ENCODE results near the gene OTUB2. TPM values are rescaled to one million over a fixed set of nuclear protein-coding genes. Genes with fewer than 3 reads are reported as not detected.

Gene OTUB2
- total and polyA plus RNA-seq, 11 donors, result 0.09 to 0.60 (median 0.38) TPM

DNA sequence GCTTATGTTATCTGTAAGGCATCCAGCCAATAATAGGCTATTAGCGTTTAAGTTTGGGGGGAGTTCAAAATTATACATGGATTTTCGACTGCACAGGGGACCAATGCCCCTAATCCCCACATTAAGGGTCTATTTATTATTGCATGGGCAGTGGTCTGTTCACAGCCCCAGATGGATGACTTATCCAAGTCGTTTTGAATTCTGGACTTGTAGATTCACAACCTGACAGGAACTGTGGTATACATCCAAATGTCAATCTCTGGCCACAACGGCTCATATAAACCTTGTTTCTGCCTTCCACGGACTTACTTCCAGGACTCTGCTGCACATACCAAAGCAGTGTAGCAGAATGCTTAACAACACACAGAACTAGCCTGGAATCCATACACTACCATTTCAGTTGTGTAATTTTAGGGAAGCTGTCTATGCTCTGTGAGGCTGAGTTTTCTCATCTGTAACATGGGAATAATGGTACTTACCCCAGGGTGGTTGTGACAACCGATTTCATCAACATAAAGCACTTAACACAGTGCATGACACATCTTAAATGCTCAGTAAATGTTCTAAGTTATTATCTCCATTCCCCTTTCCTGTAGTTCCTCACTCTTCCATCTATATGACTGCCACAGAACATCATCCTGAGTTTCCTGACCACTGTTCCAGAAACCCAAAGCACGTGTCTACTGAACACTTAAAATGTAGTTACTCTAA, 51.1 kb downstream of the OTUB2 start:
- TF ChIP-seq POLR2A (IDR thresholded peaks at IDR 0.05) (no peak), CTCF (IDR thresholded peaks at IDR 0.05) (no peak)
- Histone ChIP-seq H3K9me3 (peaks cover 0 to 33% (median 16%) of the 10 kb centered on the region in 12 donors), H3K27ac (no peak overlapping the region), H3K36me3 (peaks cover 0 to 53% (median 17%) of the 10 kb centered on the region in 9 donors), H3K4me3 (peak overlapping the region in 10 of 12 donors; percentile 5 to 100 (median 90)), H3K4me1 (peaks cover 12 to 59% (median 45%) of the 10 kb centered on the region in 12 donors), H3K27me3 (no peaks in the 10 kb centered on the region)
- 50 to 64% (median 54%) methylated on average over 7 of the region's 7 CpGs for WGBS, 4 donors
- DNase-seq (no peak), ATAC-seq (no peak)
- intact Hi-C loops (cut with DNase I), result loop anchor here in 1 of 10 donors (2.0 kb wide), 1 partner anchor 52 kb away; the partner anchor contains the start of gene IFI27L2

DNA sequence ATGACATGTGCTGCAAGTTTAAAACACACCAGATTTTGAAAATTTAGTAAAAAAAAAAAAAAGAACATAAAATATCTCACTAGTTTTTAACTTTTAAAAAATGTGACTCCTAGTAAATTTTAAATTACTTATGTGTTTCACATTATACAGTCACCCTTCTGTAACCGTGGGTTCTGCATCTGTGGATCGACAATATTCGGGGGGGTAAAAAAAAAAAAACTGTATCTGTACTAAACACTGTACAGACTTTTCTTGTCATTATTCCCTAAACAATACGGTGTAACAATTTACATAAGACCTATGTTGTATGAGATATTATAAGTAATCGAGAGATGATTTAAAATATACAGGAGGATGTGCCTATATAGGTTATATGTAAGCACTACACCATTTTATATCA, 51.7 kb downstream of the OTUB2 start:
- WGBS, 4 donors, result 69 to 75% (median 72%) methylated on average over 5 of the region's 5 CpGs
- Histone ChIP-seq H3K9me3 (peaks cover 0 to 32% (median 16%) of the 10 kb centered on the region in 12 donors), H3K27ac (no peak overlapping the region), H3K36me3 (peaks cover 0 to 53% (median 17%) of the 10 kb centered on the region in 9 donors), H3K4me1 (peaks cover 12 to 59% (median 45%) of the 10 kb centered on the region in 12 donors), H3K27me3 (no peaks in the 10 kb centered on the region), H3K4me3 (peak overlapping the region in 10 of 12 donors; percentile 1 to 100 (median 90))
- ATAC-seq (no peak), DNase-seq (no peak)
- TF ChIP-seq POLR2A (IDR thresholded peaks at IDR 0.05) (no peak), CTCF (IDR thresholded peaks at IDR 0.05) (no peak)
- intact Hi-C loops (cut with DNase I), result loop anchor here in 1 of 10 donors (2.0 kb wide), 1 partner anchor 51 kb away; the partner anchor contains the start of gene IFI27L2

DNA sequence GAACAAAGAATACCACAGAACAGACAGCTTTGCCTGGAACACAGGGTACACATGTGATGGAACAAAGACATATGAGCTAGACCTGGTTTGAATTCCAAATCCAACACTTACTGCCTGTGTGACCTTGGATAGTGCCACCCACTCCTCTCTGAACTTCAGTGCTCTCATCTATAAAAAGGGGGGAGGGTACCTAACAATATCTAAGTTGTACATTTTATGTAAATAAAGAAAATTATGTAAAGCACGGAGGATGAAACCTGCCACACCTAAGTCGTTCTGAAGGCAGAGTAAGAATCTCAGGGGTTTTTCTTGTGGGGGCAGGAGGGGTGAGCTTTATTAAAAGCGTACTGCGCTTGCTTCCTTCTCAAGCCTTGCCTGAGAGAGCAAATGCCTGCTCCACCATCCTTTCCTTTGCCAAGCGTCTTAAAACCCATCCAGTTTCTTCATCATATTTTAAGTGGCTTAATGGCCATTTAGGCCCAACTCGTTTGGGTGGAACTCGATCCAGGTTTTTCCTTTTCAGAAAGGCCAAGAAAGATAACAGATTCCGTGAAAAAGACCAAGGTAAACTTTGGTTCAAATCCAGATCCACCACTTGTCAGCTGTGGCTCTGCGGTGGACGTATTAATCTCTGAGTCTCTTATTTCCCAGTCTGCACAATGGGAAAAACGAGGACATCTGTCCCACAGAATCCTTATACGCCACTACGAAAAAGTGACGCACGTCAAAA, 53.9 kb downstream of the OTUB2 start:
- Histone ChIP-seq H3K4me1 (peaks cover 12 to 57% (median 45%) of the 10 kb centered on the region in 12 donors), H3K9me3 (peaks cover 0 to 13% (median 3%) of the 10 kb centered on the region in 12 donors), H3K27me3 (no peaks in the 10 kb centered on the region), H3K4me3 (peak overlapping the region; percentile 71 to 100 (median 90)), H3K27ac (peak overlapping the region in 11 of 12 donors; percentile 81 to 95 (median 92)), H3K36me3 (peaks cover 0 to 43% (median 17%) of the 10 kb centered on the region in 9 donors)
- DNase-seq, result no peak
- WGBS, 4 donors, result 1 to 4% (median 2%) methylated on average over 15 of the region's 15 CpGs
- intact Hi-C loops (cut with DNase I), result loop anchor here in 3 of 10 donors (2.0 to 5.0 kb wide), 4 partner anchors 31 to 52 kb away; partner anchors contain the start of genes IFI27L2 (in 2 of the 3) and IFI27 (in 1 of the 3)
- no peak for TF ChIP-seq CTCF (IDR thresholded peaks at IDR 0.05)
- no peak for TF ChIP-seq POLR2A (IDR thresholded peaks at IDR 0.05)
- ATAC-seq, result no peak
